Measurements from ENCODE around the gene GPR84.

GPR84 gene

DNA sequence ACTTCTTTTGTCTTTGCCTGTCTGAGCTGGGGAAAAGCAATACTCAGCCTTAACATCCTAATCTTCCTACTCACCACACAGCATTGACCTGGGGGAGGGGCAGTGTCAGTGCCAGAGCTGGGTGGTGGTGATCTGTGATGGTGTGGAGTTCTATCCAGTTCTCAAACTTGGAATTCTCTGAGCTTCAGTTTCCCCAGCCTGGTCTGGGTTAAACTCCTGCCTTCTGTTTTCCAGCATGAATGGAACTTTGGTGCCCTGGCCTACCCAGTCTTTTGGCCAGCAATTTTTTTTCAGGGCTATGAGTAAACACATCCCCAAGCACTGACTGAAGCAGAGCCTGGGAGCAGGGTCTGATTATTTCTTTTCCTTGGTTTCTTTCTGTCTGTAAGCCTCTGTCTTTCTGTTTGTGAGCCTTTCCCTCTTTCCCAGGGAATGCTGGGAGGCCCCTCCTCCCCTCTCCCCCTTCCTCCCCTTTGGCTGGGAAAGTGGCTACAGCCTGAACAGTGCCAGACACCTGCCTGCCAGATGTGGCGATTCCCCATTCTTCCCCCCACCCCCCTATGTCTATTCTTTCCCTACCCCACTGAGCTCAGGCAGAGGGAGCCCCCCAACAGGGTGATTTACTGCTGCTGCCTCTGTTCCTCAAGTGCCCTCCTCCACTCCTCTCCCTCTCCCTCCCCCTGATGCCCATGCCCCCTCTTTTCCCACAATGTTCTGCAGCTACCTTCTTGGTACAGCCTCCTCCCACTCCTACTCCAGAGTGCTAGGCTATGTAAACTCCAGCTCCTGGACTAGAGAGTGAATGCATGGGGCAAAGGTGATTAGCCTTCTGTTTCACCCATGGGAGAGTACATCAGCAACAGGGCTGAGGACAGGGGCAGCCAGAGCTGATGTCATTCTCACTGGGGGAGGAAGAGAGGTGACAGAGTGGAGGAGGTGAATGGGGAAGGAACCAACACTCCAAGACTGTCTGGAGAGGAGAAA is 11.1 kb downstream of the GPR84 start:
- DNase-seq (ENCODE audit: low read depth): peak; percentile 41
- TF ChIP-seq, protein P1, sequence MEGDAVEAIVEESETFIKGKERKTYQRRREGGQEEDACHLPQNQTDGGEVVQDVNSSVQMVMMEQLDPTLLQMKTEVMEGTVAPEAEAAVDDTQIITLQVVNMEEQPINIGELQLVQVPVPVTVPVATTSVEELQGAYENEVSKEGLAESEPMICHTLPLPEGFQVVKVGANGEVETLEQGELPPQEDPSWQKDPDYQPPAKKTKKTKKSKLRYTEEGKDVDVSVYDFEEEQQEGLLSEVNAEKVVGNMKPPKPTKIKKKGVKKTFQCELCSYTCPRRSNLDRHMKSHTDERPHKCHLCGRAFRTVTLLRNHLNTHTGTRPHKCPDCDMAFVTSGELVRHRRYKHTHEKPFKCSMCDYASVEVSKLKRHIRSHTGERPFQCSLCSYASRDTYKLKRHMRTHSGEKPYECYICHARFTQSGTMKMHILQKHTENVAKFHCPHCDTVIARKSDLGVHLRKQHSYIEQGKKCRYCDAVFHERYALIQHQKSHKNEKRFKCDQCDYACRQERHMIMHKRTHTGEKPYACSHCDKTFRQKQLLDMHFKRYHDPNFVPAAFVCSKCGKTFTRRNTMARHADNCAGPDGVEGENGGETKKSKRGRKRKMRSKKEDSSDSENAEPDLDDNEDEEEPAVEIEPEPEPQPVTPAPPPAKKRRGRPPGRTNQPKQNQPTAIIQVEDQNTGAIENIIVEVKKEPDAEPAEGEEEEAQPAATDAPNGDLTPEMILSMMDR (conservative IDR thresholded peaks at IDR 0.05; ENCODE audit: low read depth, low read length): no peak
- H3K4me3 ChIP-seq (ENCODE audit: low read depth, low read length): no peak overlapping the region

DNA sequence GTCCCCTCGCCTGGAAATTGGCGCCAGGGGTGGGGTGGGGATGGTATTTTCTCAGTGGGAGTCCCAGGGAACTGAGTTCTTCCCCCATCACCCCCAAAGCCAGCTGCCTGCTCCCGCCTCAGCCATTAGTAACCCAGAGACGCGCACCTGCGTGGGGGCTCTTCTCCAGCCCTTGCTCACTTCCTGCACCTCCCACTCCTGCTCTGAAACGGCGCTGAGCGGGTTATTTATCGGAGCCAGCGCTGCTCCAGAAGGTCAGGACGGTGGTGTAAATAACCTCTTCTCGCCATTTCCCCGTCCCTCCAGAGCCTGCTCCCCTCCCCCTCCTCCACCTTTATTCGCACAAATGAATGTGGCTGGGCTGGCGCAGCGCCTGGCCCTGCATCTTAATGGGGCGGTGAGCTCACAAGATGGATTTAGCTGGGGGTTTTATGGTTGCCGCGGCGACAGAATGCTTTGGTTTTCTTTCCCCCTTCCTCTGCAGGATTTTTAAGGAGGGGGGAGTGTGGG is 12.2 kb downstream of the GPR84 start:
- TF ChIP-seq, protein P1 (conservative IDR thresholded peaks at IDR 0.05; ENCODE audit: low read depth, low read length): no peak
- DNase-seq (ENCODE audit: low read depth): peak; percentile 61
- H3K4me3 ChIP-seq (ENCODE audit: low read depth, low read length): no peak overlapping the region

- no peak for DNase-seq (ENCODE audit: low read depth)
- TF ChIP-seq, protein P1 (conservative IDR thresholded peaks at IDR 0.05; ENCODE audit: low read depth, low read length): no peak
- H3K4me3 ChIP-seq (ENCODE audit: low read depth, low read length): no peak overlapping the region
Observed at GRCh38 chr12:54351341-54351740, 12.9 kb downstream of the GPR84 start.

DNA sequence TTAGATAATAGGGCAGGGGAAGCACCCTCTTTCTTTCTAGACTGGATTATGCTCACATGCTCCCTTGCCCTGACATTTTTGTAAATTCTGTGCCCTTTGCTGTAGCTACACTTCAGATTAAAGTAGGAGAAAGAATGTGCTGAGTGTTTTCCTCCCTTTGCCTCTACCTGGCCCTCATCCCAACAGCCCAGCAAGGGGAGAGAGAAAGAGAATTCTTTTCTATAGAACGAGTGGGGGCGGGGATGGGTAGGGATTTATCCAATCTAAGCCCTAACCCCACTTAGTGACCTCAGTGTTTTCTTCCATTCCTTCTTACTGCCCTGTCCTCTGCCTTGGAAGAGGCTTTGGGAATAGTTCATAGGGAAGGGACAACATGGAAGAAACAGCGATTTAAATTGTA is 13.5 kb downstream of the GPR84 start:
- TF ChIP-seq, protein P1 (conservative IDR thresholded peaks at IDR 0.05; ENCODE audit: low read depth, low read length): no peak
- no peak overlapping the region for H3K4me3 ChIP-seq (ENCODE audit: low read depth, low read length)
- no peak for DNase-seq (ENCODE audit: low read depth)

DNA sequence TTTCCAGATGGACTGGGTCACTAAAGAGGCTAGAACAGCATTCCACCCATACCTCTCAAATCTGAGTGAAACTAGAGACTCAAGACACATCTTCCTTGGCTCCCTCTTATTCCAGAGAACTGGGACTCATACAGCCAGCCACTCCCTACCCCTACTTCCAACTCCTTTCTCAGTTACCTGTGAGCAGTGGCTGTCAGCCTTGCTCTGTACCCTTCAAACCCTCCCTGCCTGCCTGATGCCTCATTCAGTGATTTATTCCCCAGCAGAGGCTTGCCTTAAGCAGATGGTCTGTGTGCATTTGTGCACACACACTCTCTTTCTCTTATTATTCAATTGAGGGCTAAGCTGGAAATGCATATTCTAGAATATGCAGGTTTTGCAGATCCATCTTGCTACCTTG is 14.6 kb downstream of the GPR84 start:
- no peak overlapping the region for H3K4me3 ChIP-seq (ENCODE audit: low read depth, low read length)
- no peak for DNase-seq (ENCODE audit: low read depth)
- TF ChIP-seq, protein P1 (conservative IDR thresholded peaks at IDR 0.05; ENCODE audit: low read depth, low read length): no peak

DNA sequence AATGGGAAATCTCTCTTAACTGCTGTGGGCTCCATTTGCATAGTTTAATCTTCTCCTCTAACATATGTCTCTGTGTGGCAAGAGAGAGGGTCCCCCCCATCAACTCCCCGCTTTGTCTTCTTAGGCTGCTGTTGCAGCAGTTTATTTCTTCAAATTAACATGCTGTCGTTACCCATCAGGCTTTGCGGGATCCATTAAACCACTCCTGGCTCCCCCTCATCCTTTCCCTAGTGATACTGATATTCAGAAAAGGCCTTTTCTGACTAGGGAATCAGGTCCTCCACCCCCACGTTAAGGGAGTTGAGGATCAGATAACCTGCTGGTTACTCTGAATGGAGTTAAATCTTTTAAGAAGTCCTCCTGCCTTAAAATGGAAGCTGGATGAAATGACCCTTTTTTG is 15.2 kb downstream of the GPR84 start:
- H3K4me3 ChIP-seq (ENCODE audit: low read depth, low read length): no peak overlapping the region
- TF ChIP-seq, protein P1 (conservative IDR thresholded peaks at IDR 0.05; ENCODE audit: low read depth, low read length): no peak
- DNase-seq (ENCODE audit: low read depth): no peak
